Fibroblast of upper back skin (primary cell): ENCODE results near the gene RPTOR.
"Not testable (repeated sequence)": the region's sequence is repeated elsewhere in the genome, so short reads cannot be mapped to it uniquely, and the experiment has no call there.

Experiments used
- DNase-seq: peaks from one replicate; pipeline ENCODE4 v3.0.0-alpha.2; 2013

The RPTOR gene

DNA sequence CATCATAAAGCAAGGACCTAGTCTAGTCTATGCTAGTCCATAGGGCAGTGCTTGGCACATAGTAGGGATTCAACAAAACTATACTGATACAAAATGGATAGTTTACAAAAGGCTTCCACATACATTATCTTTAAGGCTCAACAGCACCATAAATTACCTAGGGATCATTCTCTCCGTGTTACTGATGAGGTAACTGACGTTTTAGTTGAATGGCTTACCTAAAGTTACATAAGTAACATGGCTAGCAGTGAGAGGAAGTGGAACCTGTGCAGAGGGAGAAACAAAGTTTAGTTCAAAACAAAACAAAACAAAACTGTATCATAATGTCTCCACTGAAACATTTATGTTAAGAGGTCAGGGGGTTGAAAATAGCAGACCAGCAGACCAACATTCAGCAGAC lies 7.9 kb downstream of the RPTOR start:
- no peak for DNase-seq

DNA sequence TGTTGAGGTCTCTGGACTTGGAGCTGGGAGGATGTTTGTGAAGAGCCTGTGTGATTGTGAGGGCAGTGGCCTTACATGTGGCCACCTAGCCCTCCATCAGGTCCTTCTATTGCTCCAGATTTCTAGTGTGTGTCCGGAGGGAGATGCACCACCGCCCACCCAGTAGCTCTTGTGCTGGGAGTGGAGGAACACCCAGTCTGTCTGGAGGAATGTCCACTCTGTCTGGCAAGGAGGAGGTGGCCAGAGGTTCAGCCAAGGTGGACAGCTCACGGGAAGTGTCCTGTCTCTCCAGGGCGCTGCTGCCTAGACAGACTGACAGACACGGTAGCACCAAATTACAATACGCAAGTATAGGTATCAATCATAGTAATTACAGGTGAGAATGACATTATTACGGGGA lies 10.6 kb downstream of the RPTOR start:
- no peak for DNase-seq

DNA sequence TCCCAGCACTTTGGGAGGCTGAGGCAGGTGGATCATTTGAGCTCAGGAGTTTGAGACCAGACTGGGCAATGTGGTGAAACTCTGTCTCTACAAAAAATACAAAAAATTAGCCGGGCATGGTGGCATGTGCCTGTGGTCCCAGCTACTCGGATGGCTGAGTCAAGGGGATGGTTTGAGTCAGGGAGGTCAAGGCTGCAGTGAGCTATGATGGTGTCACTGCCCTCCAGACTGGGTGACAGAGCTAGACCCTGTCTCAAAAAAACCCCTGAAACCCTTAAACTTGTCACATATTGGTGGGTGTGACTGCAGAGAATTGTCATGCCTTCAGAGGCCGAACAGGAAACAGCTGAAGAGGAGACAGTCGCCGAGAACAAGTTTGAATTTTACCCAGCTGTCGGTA lies 13.4 kb downstream of the RPTOR start:
- no peak for DNase-seq

DNA sequence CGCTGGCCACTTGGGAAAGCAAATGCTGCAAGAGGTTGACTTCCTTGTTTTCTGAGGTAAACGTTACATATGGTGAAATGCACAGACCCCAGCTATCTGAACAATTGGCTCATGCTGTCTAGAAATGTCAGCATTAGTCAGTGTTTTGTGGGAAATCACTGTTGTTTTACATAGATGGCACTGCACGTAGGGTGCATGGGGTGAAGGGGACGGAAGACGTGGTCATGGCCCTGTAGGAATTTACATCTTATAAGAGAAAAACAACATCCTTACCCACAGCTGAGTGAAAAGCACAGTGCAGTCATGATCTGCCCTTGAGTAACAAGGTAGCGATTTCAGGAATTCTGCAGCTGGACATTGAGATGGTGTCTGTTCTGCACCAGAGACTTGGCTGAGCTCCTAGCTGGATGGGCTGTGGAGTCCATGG lies 15.2 kb downstream of the RPTOR start:
- DNase-seq: peak; percentile 60

DNA sequence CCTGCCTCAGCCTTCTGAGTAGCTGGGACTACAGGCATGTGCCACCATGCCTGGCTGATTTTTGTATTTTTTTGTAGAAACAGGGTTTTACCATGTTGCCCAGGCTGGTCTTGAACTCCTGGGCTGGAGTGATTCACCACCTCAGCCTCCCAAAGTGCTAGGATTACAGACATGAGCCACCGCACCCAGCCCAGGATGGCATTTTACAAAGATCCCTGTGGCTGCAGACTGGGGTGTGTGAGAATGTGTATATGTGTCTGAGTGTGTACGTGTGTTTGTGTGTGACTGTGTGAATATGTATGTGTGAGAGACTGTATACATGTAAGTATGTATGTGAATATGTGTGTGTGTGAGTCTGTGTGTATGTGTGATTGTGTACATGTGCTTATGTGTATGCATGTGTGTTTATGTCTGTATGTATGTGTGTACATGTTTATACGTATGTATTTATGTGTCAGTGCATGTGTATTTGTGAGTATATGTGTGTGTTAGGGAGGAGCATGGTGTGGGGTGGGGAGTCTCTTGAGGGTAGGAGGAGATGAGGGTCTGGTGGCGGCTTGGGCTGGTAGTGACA lies 17.0 kb downstream of the RPTOR start:
- no peak for DNase-seq

DNA sequence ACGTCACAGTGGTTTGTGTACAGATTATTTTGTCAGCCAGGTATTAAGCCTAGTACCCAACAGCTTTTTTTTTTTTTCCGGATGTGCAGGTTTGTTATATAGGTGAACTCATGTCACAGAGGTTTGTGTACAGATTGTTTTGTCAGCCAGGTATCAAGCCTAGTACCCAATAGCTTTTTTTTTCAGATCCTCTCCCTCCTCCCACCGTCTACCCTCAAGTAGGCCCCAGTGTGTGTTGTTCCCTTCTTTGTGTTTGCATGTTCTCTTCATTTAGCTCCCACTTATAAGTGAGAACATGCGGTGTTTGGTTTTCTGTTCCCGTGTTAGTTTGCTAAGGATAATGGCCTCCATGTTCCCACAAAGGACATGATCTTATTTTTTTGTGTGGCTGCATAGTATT lies 19.9 kb downstream of the RPTOR start:
- DNase-seq: no peak

DNA sequence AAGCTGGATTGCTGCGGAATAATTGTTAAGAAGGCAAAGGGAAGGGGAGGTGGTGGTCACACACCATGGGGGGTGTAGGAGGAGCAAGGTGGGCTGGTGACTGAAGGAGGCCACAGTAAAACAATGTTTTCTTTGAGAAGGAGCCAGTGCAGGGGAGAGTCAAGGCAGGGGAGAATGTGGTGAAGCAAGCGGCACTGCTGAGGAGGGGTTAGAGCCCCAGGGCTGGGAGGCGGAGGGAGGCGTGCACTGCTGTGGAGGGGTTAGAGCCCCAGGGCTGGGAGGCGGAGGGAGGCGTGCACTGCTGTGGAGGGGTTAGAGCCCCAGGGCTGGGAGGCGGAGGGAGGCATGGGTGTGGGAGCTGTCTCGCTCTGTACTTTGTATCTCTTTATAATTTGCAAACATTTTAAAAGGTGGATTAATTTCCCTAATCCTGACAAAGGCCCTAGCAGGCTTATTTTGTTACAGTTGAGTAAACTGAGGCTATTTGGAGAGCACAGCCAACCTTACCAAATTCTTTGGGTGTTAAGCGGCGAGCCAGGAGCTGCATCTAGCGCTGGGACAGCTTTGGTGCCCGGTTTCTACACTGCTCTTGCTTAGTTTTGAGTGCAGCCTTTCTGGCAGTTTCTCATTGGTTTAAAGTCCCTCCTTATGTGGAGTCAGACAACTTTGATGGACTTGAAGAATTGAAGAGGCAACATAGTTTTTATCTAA lies 20.9 kb downstream of the RPTOR start:
- DNase-seq: no peak

DNA sequence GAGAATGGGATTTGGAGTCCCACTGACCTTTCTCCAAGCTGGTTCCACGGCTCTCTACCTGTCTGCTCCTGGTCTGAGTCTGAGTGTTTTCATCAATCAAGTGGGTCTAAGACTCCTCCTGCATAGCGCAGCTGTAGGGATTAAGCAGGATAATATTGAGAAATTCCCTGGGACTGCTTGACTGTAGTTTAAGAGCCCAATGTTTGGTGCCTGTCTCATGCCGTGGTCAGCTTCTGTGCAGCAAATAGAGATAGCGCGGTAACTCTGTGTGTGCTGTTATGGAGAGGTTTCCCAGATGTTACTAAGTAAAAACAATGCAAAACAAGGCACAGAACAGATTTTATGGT lies 21.4 kb downstream of the RPTOR start:
- no peak for DNase-seq

DNA sequence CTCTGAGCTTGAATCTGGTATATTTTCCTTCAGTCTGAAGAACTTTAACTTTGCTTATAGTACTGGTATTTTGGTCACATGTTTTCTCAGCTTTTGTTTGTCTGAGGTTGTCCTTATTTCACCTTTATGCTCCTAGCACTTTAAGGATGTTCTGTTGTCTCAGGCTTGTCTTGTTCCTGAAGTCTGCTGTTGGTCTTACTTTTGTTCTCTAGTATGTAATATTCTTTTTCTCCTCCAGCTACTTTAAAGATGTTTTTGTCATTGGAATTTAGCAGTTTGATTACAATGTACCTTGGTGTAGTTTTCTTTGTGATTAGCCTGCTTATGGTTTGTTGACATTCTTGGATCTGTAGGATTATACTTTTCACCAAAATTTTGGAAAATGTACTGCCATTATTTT lies 23.6 kb downstream of the RPTOR start:
- DNase-seq: no peak

DNA sequence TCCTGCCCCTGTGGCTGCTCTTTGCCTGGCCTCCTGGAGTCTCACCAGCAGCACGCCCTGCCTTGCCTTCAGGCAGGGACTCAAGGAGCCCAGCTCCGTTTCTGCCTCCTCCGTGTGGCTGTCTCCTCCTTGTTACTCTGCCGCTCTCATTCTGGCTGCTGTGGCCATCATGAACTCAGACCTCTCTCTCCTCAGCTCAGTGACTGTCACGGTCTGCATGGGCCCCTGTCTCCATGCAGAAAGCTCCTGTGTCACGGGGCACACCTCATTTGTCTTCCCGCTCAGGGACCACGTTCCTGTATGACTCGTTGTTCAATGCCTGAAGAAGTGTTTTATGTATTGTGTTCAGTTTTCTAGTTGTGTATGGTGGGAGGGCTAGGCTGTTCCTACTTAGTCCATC lies 25.3 kb downstream of the RPTOR start:
- DNase-seq: no peak

DNA sequence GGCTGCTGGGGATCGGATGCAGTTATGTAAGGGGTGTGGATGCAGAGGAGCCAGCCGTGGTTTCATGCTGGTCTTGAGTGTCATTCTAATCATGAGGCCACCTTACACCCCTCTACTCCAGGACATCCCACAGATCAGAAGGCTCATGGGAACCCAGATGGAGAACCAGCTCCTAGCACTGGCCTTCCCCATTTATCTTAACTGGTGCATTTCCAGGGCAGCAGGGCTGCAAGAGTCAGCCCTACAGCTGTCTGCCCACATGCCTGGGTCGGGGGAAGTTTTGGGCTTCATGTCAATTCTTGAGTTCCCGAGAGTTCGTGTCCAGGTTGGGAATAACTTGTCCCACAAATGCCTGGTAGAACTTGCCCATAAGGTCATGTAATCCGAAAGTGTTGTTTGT lies 29.1 kb downstream of the RPTOR start:
- DNase-seq: no peak

DNA sequence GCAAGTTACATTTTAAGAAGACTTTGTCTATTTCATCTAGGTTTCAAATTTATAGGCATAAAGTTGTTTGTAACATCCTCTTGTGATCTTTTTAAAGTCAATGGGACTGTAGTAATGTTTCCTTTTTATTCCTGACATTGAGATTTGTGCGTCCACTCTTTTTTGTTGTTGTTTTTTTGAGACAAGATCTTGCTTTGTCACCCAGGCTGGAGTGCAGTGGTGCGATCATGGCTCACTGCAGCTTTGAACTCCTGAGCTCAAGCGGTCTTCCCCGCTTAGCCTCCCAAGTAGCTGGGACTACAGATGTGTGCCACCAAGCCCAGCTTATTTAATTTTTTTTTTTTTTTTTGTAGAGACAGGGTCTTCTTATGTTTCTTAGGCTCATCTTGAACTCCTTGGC lies 29.9 kb downstream of the RPTOR start:
- no peak for DNase-seq

DNA sequence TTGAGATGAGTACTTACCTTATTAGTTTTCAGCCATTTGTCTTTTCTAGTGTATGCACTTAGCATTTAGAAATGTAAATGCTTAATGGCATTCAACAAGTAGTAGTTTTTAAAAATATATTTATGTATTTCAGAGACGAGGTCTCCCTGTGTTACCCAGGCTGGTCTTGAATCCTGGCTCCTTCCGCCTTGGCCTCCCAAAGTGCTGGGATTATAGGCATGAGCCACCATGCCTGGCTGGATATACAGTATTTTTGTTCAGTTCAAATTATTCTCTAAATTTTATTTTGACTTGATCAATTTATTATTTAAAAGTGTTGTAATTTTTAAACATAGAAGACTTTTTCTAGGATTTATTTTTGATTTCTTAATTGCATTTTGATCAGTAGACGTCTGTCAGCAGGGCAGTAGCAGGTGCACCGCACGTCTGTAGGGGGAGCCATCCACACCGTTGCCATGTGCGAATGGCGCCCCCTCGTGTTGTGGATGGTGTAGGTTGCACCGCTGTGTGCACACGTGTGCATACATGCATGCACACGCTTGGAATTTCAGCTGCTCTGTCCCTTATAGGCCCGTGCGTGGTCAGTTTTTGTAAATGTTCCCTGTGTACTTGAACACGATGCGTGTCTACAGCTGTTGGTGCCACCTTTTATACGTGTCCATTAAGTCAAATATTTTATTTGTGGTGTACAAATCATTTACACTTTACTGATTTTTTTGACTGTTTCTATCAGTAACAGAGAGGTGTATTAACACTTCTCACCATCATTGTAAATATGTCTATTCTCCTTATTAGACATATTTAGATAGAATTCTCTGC lies 30.6 kb downstream of the RPTOR start:
- DNase-seq: peak; percentile 84

DNA sequence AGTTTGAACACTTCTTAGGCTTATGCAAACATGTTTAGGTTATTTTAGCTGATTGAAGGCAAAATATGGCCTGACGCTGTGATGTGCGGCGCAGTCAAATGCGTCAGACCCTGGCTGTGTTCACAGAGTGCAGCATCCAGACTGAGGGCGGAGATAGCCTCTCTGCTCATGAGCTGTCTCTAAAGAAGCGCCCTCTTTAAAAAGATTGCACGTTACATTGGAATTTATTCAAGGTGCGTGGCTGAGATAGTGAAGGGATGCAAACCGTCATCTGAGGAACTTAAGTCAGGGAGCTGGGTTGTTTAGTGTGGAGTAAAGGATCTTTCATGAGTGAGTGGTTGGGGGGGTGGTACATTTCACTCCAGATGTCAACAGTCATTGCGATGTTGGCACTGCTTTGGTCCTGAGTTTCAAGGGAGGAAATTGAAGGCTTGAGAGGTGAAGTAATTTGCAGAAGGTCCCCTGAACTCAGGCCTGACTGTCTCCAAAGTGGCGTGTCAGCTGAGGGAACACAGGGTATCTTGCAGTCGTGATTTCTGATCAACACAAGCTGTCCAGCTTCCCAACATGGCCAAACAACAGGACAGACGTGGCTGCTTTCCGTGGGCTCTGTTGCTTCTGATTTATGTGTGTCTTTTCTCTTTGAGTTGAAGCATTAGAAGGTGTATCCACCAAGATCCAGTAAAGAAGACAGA lies 33.4 kb downstream of the RPTOR start:
- DNase-seq: no peak

DNA sequence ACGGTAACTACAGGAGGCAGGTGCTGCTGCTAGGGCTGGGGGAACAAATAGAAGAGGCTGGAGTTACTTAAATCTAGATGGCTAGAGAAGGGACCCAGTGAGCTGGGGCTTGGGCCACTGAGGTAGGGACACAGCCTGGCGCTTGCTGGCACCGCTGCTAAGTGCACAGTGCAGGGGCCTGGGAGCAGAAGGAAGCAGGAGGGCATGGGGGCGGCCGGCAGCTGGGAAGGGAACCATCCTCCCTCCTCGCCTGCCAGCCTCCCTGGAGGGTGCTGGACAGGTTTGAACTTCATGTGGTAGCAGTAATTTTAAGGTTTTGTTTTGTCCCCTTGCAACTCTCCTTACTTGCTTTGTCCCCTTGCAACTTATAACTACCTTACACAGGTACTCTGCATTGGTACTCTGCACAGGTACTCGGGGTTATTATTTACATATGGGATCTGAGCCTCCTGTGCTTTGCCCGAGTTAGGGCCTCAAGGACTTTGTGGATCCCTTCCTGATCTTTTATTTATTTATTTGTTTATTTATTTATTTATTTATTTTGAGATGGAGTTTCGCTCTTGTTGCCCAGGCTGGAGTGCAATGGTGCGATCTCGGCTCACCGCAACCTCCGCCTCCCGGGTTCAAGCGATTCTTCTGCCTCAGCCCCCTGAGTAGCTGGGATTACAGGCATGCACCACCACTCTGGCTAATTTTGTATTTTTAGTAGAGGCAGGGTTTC lies 34.2 kb downstream of the RPTOR start:
- not testable (repeated sequence) for DNase-seq

DNA sequence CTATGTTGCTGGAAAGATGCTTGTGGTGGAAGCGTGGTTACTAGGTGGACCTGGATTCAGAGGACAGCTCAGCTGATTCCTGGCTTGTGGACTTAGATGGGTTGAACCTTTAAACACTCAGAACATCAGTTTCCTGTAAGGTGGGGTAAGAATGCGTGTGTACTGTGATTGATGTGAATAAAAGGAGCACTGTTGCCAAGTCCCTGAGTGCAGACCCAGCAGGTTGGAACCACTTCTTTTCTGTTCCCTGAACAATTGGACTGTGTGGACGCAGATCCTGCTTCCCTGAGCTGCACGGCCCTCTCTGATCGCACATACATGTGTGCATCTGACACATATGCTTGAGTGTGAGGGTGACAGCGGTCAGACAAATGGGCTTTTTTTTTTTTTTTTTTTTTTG lies 37.5 kb downstream of the RPTOR start:
- no peak for DNase-seq

DNA sequence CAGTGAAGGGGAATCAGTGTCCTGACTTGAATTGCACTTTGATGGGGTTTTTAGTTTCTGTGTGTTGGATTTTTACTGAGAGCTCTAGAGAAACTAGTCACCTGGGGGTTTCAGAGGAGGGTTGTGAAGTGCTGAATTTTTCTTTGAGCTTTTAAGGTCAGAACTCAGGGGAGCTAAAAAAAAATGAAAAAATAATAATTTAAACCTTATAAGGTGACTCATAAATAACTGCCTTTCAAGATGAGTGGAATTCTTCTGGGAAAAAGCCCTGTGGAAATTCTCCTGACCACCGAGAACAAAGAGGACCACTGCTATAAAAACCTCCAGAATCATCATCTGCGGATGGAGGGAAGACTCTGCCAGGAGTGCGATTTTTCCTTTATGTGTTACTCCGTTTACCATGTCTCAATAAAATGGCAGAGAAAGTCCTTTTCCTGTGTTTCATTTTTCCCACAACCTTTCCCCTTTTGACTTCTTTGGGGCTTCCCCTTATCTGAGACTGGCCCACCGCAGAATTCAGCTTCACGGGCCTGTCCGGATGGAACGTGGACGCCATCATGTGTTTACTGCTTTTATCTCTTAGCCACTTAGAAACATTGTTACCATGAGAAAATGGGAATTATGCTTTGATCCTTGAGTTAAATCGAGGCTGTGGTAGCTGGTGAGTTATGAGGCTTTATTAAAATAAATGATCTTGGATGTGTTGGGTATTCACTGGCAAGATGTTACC lies 39.7 kb downstream of the RPTOR start:
- DNase-seq: peak; percentile 49

DNA sequence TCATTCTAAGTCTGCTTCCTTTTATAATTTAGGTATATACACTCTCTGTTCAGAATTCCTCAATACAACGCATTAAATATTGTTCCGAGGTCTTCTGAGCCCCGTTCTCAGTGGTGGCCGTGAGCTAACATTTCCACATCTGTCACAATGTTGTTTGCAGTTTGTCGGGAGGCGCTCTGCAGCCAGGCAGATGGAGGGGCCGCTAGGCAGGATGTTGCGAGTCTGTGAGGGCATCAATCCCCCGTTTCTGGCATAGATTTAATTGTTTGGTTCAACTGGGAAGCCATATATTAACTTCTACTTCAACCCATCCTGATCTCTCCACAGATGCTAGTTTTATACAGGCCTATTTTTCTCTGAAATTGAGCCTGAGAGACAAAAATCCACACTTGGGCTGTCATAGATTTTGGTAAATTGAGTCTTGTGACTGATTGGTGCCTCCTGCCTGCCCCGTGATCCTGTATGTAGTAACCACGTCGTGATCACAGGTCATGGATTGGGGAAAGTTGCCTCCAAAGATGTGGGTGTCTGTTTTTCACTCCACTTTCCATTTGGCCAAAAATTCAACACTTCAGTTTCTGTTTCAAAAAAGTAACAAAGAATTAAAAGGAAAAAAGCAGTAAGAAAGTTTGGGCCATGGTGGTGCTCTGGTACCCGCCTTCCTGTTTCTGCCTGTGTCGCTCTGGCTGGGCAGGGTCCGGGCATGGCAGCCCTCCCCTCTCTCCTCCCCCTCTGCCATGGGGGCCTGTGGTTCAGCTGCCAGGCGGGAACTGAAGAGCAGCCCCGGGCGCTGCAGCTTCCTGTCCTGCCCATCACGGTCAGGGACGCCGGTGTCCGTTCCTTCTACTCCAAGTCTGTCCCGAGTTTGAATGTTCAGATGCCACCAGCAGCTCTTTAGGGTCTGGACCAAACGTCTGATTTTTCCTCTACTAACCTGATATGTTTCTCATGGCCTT lies 41.5 kb downstream of the RPTOR start:
- no peak for DNase-seq

DNA sequence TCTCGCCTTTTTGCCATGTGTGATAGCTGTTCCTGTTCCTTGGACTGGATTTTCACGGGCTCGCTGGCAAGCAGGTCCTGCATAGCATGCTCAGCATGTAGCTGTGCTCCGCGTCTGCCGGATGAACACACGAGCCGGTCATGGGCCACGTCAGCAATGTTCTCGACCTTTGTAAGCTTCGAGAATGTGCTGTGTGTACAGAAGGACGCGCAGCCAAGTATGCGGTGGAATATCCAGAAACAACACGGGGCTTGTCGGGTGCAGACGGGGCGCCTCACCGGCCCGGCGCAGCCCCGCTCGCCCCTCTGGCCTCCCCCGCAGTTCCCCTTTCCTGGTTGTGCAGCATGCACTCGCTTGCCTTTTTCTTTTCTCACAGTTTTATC lies 42.2 kb downstream of the RPTOR start:
- DNase-seq: peak; percentile 45

DNA sequence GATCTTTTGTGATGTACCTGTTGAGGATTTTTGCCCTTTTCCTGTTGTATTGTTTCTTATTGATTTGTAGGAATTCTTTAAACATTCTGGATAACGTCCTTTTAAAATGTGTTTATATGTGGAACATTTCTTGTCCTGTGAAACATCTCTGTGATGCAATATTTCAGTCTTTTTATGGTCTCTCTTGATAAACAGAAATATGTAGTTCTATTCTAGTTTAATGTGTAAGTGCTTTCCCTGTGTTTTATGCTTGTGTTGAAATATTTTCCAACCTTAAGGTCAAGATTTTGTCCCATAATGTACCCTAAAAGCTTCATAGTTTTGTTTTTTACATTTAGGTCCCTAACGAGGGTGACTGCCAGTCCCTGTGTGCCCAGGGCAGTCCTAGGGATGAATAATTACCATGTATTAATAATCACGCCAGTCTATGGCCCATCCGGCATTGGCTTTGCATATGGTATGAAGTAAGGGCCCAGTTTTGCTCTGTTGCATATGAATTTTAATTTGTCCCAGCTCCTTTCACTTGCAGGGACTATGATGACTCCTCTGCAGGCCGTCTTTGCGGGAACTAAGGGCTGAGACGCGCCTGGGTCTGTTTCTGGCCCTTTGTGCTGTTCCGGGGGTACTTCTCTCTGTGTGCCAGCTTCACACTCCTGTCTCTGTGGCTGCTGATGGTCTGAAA lies 44.2 kb downstream of the RPTOR start:
- no peak for DNase-seq

DNA sequence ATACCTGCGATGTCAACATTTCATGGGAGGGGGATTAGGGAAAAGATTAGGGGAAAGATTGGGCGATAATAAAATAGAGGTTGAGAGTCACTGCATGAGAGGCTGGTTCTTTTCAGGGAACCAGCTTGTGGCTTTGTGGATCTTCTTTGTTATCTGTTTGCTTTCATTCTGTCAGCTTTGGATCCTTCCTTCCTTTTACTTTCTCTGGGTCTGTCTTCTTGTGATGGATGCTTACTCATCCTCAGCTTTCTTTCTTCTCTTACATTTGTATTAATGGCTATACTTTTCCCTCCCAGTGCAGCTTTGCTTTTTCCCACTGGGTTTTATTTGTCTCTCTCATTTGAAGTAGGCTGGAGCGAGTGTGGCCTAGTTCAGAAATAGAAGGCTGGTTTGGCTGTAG lies 47.1 kb downstream of the RPTOR start:
- no peak for DNase-seq
